Measurements from ENCODE around the gene PBRM1. TPM values are rescaled to one million over a fixed set of nuclear protein-coding genes. Genes with fewer than 3 reads are reported as not detected.

PBRM1 gene
- total RNA-seq, 1 experiment from 2014 or later = 74.2 TPM

GRCh38 chr3:52697632-52697965 is 11.9 kb upstream of the PBRM1 start:
- Histone ChIP-seq H3T11ph (ENCODE audit: low read length) (no peak overlapping the region), H3K27me3 (ENCODE audit: insufficient read depth, low read length) (no peaks in the 10 kb centered on the region), H3K23me2 (ENCODE audit: insufficient read length, low read depth, low read length, poor library complexity, severe bottlenecking) (no peaks in the 10 kb centered on the region), H3K4me1 (ENCODE audit: insufficient read depth, low read length) (no peaks in the 10 kb centered on the region), H4K91ac (ENCODE audit: insufficient read length, low read depth, low read length) (no peak overlapping the region), H4K20me1 (ENCODE audit: control insufficient read depth, insufficient read depth, insufficient read length) (no peaks in the 10 kb centered on the region), H2BK120ac (ENCODE audit: low read depth, low read length, poor library complexity, severe bottlenecking) (no peak overlapping the region), H4K5ac (ENCODE audit: insufficient read length, low read depth, low read length) (no peak overlapping the region), H3K18ac (ENCODE audit: insufficient read length, low read depth, low read length) (no peak overlapping the region), H2BK5ac (ENCODE audit: insufficient read length, low read length) (no peak overlapping the region), H3K14ac (ENCODE audit: insufficient read depth, low read length) (no peak overlapping the region), H2BK20ac (ENCODE audit: low read depth, low read length, poor library complexity, severe bottlenecking) (no peak overlapping the region), H3K9me3 (ENCODE audit: control insufficient read depth, low read depth, low read length) (no peaks in the 10 kb centered on the region), H3K79me1 (ENCODE audit: insufficient read depth, low read depth, low read length, poor library complexity, severe bottlenecking) (no peaks in the 10 kb centered on the region), H3K4ac (ENCODE audit: low read depth, low read length) (no peak overlapping the region), H3K79me2 (ENCODE audit: insufficient read depth, low read length) (no peaks in the 10 kb centered on the region), H3K9ac (ENCODE audit: extremely low read depth, insufficient read length, low read length) (no peak overlapping the region), H4K8ac (replicated peaks; ENCODE audit: insufficient read length, low read depth, low read length) (no peak overlapping the region), H3K27ac (ENCODE audit: insufficient read length, low read depth, low read length) (no peak overlapping the region), H3K23ac (ENCODE audit: insufficient read length, low read depth, low read length) (no peak overlapping the region), H2BK12ac (ENCODE audit: insufficient read length, low read depth, low read length) (no peak overlapping the region), H2AFZ (ENCODE audit: low read length) (no peak overlapping the region), H2AK5ac (ENCODE audit: insufficient read length, low read length) (no peak overlapping the region), H3K4me2 (ENCODE audit: insufficient read depth, insufficient read length, low read length) (no peak overlapping the region), H3K56ac (ENCODE audit: insufficient read length, low read depth, low read length) (no peak overlapping the region), H2BK15ac (ENCODE audit: low read depth, low read length) (no peak overlapping the region)
- H3K27me3 Mint-ChIP-seq (ENCODE audit: low read depth) = no peaks in the 10 kb centered on the region
- WGBS (ENCODE audit: extremely low coverage, insufficient read length, low lambda C conversion rate) = no CpG with 5 or more reads among the region's 4 CpGs
- peak overlapping the region in 2 of 3 experiments; percentile 15 to 48; a peak in 2 of 7 replicates for H3K27ac Mint-ChIP-seq
- no peaks in the 10 kb centered on the region for H3K9me3 Mint-ChIP-seq
- H3K36me3 Mint-ChIP-seq (ENCODE audit: insufficient read depth in 1 of 3, low read depth in 3 of 3) = peaks cover 26 to 54% (median 45%) of the 10 kb centered on the region in 3 experiments; a peak in 6 of 7 replicates
- no peak for TF ChIP-seq CTCF (conservative IDR thresholded peaks at IDR 0.05)
- H3K4me1 Mint-ChIP-seq = no peaks in the 10 kb centered on the region
- no peak for DNase-seq
- H3K4me3 Mint-ChIP-seq = no peak overlapping the region

Data from H9 (cell line).